Fibroblast of pulmonary artery (primary cell): Measurements from ENCODE around the gene DUOX1.
A peak's percentile ranks its signal among the peaks of the same experiment; 100 is the strongest.

Source experiments
- DNase-seq: peaks from one replicate; pipeline ENCODE4 v3.0.0-alpha.2; 2010; ENCODE audit warnings: low read depth
- H3K4me3 ChIP-seq: replicated peaks from 2 replicates; pipeline ENCODE4 v1.5.1; 2011; ENCODE audit warnings: low read depth, mild to moderate bottlenecking, control low read depth, low read length, moderate library complexity
- CTCF ChIP-seq: IDR thresholded peaks from 2 replicates; pipeline ENCODE4 v1.5.1; 2011; ENCODE audit warnings: mild to moderate bottlenecking, control low read depth, low read length, inconsistent platforms; ENCODE audit errors: missing control alignments

Gene DUOX1

GRCh38 chr15:45184562-45185041, 54.8 kb downstream of the DUOX1 start:
- no peak for TF ChIP-seq CTCF
- no peak for DNase-seq
- H3K4me3 ChIP-seq = no peak overlapping the region

- DNase-seq = no peak
- H3K4me3 ChIP-seq = no peak overlapping the region
- no peak for TF ChIP-seq CTCF
Observed at GRCh38 chr15:45185069-45185779, 55.4 kb downstream of the DUOX1 start.

- no peak overlapping the region for H3K4me3 ChIP-seq
- TF ChIP-seq CTCF = no peak
- DNase-seq = no peak
Observed at GRCh38 chr15:45185903-45186770, 56.3 kb downstream of the DUOX1 start.

- TF ChIP-seq CTCF = no peak
- DNase-seq = no peak
- peak overlapping the region; percentile 64 for H3K4me3 ChIP-seq
Observed at GRCh38 chr15:45186771-45187577, 57.2 kb downstream of the DUOX1 start.

- TF ChIP-seq CTCF = no peak
- no peak for DNase-seq
- H3K4me3 ChIP-seq = peak overlapping the region; percentile 64
Observed at GRCh38 chr15:45187578-45187893, 57.7 kb downstream of the DUOX1 start.

- peak within 1 kb of the TSS; percentile 64 for H3K4me3 ChIP-seq
- peak; percentile 50 for DNase-seq
- no peak for TF ChIP-seq CTCF
Observed at GRCh38 chr15:45187894-45188830, 58.4 kb downstream of the DUOX1 start, which contains the start of gene SHF. TSS of gene SHF (minus strand) at chr15:45187966. CDS start at chr15:45187951, 15 bp downstream.
